SJSA1 (cell line): Measurements from ENCODE around the gene PGRMC2. TPM values are rescaled to one million over a fixed set of nuclear protein-coding genes. Genes with fewer than 3 reads are reported as not detected.

ENCODE experiments used
- DNase-seq, 2 experiments: peaks; one replicate each; pipeline ENCODE4 v3.0.0-alpha.2; 2015 to 2020; ENCODE audit warnings: low spot score in 2 of 2, low read depth in 1 of 2
- H3K27ac ChIP-seq: fragments of 250-450 bp; sonication (Bioruptor Pico); 2 replicates; pipeline ENCODE4 v1.5.1; 2020; ENCODE audit warnings: mild to moderate bottlenecking, moderate library complexity
- H3K27me3 ChIP-seq: fragments of 250-450 bp; sonication (Bioruptor Pico); replicated peaks from 2 replicates; pipeline ENCODE4 v1.5.1; 2020; ENCODE audit warnings: mild to moderate bottlenecking, moderate library complexity
- H3K36me3 ChIP-seq: fragments of 250-450 bp; sonication (Bioruptor Pico); 2 replicates; pipeline ENCODE4 v1.5.1; 2020; ENCODE audit warnings: mild to moderate bottlenecking
- H3K4me1 ChIP-seq: fragments of 250-450 bp; sonication (Bioruptor Pico); replicated peaks from 2 replicates; pipeline ENCODE4 v1.6.1; 2021; ENCODE audit warnings: mild to moderate bottlenecking
- H3K4me3 ChIP-seq: fragments of 250-450 bp; sonication (Bioruptor Pico); 2 replicates; pipeline ENCODE4 v1.5.1; 2020; ENCODE audit warnings: mild to moderate bottlenecking
- H3K9me3 ChIP-seq: fragments of 250-450 bp; sonication (Bioruptor Pico); replicated peaks from 2 replicates; pipeline ENCODE4 v1.5.1; 2020; ENCODE audit warnings: mild to moderate bottlenecking
- total RNA-seq: library from RNA; depleted of rRNA; stranded (reverse); fragments of >200 nt; shearing (Covaris generic); gene quantifications from 2 replicates; pipeline ENCODE4 v1.2.3, GENCODE V29; 2014

PGRMC2 gene
- total RNA-seq, 1 experiment from 2014 or later: 36.5 TPM

- Histone ChIP-seq H3K27me3 (no peaks in the 10 kb centered on the region), H3K27ac (no peak overlapping the region), H3K36me3 (peaks cover 5% of the 10 kb centered on the region), H3K4me3 (no peak overlapping the region), H3K9me3 (no peaks in the 10 kb centered on the region), H3K4me1 (peaks cover 5% of the 10 kb centered on the region; the same call in 1 of the 2 replicates)
- no peak for DNase-seq
Observed at GRCh38 chr4:128291096-128291495, 3.5 kb upstream of the PGRMC2 start.

- no peak for DNase-seq
- H3K4me1 ChIP-seq: peaks cover 6% of the 10 kb centered on the region
- H3K27me3 ChIP-seq: no peaks in the 10 kb centered on the region
- peaks cover 9% of the 10 kb centered on the region for H3K36me3 ChIP-seq
- no peak overlapping the region for H3K27ac ChIP-seq
- no peak overlapping the region for H3K4me3 ChIP-seq
- H3K9me3 ChIP-seq: no peaks in the 10 kb centered on the region
Observed at GRCh38 chr4:128290526-128290925, 2.9 kb upstream of the PGRMC2 start.

GRCh38 chr4:128289523-128290158 is 2.0 kb upstream of the PGRMC2 start:
- no peak overlapping the region for H3K27ac ChIP-seq

GRCh38 chr4:128288689-128289106 is 1.1 kb upstream of the PGRMC2 start:
- peak overlapping the region; percentile 81 for H3K27ac ChIP-seq
- peaks cover 25% of the 10 kb centered on the region for H3K36me3 ChIP-seq
- no peaks in the 10 kb centered on the region for H3K27me3 ChIP-seq
- H3K4me1 ChIP-seq: peaks cover 13% of the 10 kb centered on the region
- DNase-seq: no peak
- peak overlapping the region; percentile 65 for H3K4me3 ChIP-seq
- H3K9me3 ChIP-seq: no peaks in the 10 kb centered on the region

More at GRCh38 chr4:128289523-128290158, 2.0 kb upstream of the PGRMC2 start:
- Histone ChIP-seq H3K9me3 (no peaks in the 10 kb centered on the region), H3K4me1 (peaks cover 13% of the 10 kb centered on the region), H3K27me3 (no peaks in the 10 kb centered on the region), H3K36me3 (peaks cover 16% of the 10 kb centered on the region), H3K4me3 (no peak overlapping the region)
- no peak for DNase-seq

GRCh38 chr4:128287871-128288688 is 467 bp upstream of the PGRMC2 start:
- Histone ChIP-seq H3K27me3 (no peaks in the 10 kb centered on the region), H3K9me3 (no peaks in the 10 kb centered on the region), H3K36me3 (peaks cover 30% of the 10 kb centered on the region), H3K4me3 (peak overlapping the region; percentile 65), H3K27ac (peak overlapping the region; percentile 81), H3K4me1 (peaks cover 13% of the 10 kb centered on the region)
- DNase-seq: peak; percentile 99 to 100

GRCh38 chr4:128286474-128287058 is 1.0 kb downstream of the PGRMC2 start:
- peak overlapping the region; percentile 65 for H3K4me3 ChIP-seq
- peaks cover 13% of the 10 kb centered on the region for H3K4me1 ChIP-seq
- H3K27ac ChIP-seq: peak overlapping the region; percentile 26
- H3K27me3 ChIP-seq: no peaks in the 10 kb centered on the region
- no peaks in the 10 kb centered on the region for H3K9me3 ChIP-seq
- peak in 1 of 2 experiments; percentile 50 for DNase-seq
- peaks cover 45% of the 10 kb centered on the region for H3K36me3 ChIP-seq

GRCh38 chr4:128285085-128285997 is 2.3 kb downstream of the PGRMC2 start:
- H3K4me3 ChIP-seq: peak overlapping the region; percentile 65
- no peak overlapping the region for H3K27ac ChIP-seq
- H3K36me3 ChIP-seq: peaks cover 57% of the 10 kb centered on the region
- no peak for DNase-seq
- no peaks in the 10 kb centered on the region for H3K27me3 ChIP-seq
- H3K4me1 ChIP-seq: peaks cover 13% of the 10 kb centered on the region
- H3K9me3 ChIP-seq: no peaks in the 10 kb centered on the region

GRCh38 chr4:128284317-128284716 is 3.3 kb downstream of the PGRMC2 start:
- Histone ChIP-seq H3K4me3 (no peak overlapping the region), H3K4me1 (peaks cover 16% of the 10 kb centered on the region), H3K36me3 (peaks cover 64% of the 10 kb centered on the region), H3K27ac (no peak overlapping the region), H3K9me3 (no peaks in the 10 kb centered on the region), H3K27me3 (no peaks in the 10 kb centered on the region)
- DNase-seq: no peak

GRCh38 chr4:128283071-128283470 is 4.5 kb downstream of the PGRMC2 start:
- peaks cover 69% of the 10 kb centered on the region for H3K36me3 ChIP-seq
- no peak for DNase-seq
- peaks cover 11% of the 10 kb centered on the region for H3K4me1 ChIP-seq

GRCh38 chr4:128282516-128282915 is 5.1 kb downstream of the PGRMC2 start:
- Histone ChIP-seq H3K4me3 (no peak overlapping the region), H3K27me3 (no peaks in the 10 kb centered on the region), H3K36me3 (peaks cover 74% of the 10 kb centered on the region), H3K9me3 (no peaks in the 10 kb centered on the region), H3K27ac (no peak overlapping the region), H3K4me1 (peaks cover 11% of the 10 kb centered on the region)
- DNase-seq: no peak

More at GRCh38 chr4:128283071-128283470, 4.5 kb downstream of the PGRMC2 start:
- no peaks in the 10 kb centered on the region for H3K27me3 ChIP-seq
- H3K9me3 ChIP-seq: no peaks in the 10 kb centered on the region
- no peak overlapping the region for H3K4me3 ChIP-seq
- H3K27ac ChIP-seq: no peak overlapping the region

GRCh38 chr4:128281354-128281753 is 6.3 kb downstream of the PGRMC2 start:
- Histone ChIP-seq H3K9me3 (no peaks in the 10 kb centered on the region), H3K27me3 (no peaks in the 10 kb centered on the region), H3K4me1 (peaks cover 17% of the 10 kb centered on the region), H3K4me3 (no peak overlapping the region), H3K27ac (no peak overlapping the region), H3K36me3 (peaks cover 83% of the 10 kb centered on the region)
- no peak for DNase-seq

GRCh38 chr4:128279624-128280225 is 7.9 kb downstream of the PGRMC2 start:
- Histone ChIP-seq H3K27me3 (no peaks in the 10 kb centered on the region), H3K9me3 (no peaks in the 10 kb centered on the region), H3K27ac (no peak overlapping the region), H3K36me3 (peaks cover 78% of the 10 kb centered on the region), H3K4me3 (no peak overlapping the region), H3K4me1 (peaks cover 25% of the 10 kb centered on the region)
- DNase-seq: no peak

- Histone ChIP-seq H3K9me3 (no peaks in the 10 kb centered on the region), H3K4me1 (peaks cover 26% of the 10 kb centered on the region), H3K27me3 (no peaks in the 10 kb centered on the region), H3K27ac (no peak overlapping the region), H3K4me3 (no peak overlapping the region), H3K36me3 (peaks cover 73% of the 10 kb centered on the region)
- DNase-seq: no peak
Observed at GRCh38 chr4:128277856-128278255, 9.8 kb downstream of the PGRMC2 start.
